NCI-H748 (cell line): ENCODE measurements around the gene CXCR2.
"Not testable (repeated sequence)": the region's sequence is repeated elsewhere in the genome, so short reads cannot be mapped to it uniquely, and the experiment has no call there.

Experiments
- DNase-seq: peaks from one replicate; lab custom pipeline; 2025; ENCODE audit not compliant: unreplicated experiment; lab: John Stamatoyannopoulos, UW

The CXCR2 gene

DNA sequence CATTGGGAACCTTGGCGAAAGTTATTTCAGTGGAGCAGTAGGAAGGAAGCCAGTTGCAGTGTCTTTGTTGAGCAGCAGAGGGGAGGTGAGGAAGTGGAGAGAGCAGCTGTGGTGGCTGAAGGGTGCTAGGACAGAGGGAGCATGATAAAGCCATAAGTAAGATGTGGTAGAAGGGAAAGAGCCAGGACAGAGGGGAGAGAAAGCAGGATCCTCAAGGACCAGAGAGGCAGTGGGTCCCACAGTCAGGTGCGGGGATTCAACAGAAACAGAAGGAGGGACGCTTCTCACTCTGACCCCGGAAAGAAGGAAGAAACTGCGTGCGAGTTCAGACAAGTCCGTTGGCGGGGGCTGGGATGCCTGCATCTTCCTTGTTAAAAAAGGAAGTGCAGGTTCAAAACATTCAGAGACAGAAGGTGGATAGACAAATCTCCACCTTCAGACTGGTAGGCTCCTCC lies at the start of gene CXCR2:
TSS of gene CXCR2 (plus strand) at position 403 of the 455 bp plus-strand sequence. CDS start 8,774 bp downstream, outside the sequence.
- no peak for DNase-seq

DNA sequence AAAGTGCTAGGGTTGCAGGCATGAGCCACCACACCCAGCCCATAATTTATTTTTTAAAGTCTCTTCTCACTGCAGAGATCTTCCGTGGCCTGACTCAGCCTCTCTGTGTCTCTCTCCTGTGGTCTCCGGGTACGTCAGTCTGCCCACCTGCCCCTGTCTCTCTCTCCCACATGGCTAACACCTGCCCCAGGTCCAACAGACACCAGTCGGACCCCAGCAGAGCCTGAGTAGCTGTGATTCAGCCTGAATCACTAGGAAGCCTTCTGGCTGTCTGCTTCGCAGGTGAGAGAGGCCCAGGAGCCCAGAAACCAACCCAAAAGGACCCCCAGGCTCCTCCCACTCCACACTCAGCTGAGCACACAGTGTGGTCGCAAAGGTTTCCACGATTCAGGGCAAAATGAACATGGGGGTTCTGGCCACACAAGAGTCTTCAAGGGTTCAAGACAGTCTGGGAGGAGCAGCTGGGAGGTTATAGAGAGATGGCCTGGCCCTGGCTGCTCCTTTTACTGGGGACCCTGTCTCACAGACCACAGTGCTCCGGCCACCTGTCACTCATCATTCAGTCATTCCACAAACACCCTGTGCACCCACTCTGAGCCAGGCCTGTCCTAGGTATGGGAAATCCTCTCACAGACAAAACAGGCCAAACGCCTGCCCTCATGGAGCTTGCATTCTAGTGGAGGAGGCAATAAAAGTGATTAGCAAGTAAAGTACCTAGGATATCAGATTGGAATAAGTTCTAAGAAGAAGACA lies 48.2 kb upstream of the CXCR2 start:
- no peak for DNase-seq

- peak; percentile 17 for DNase-seq
These were observed 45.6 kb upstream of the CXCR2 start for GRCh38 chr2:218079943-218080913.

- no peak for DNase-seq
These were observed 44.8 kb upstream of the CXCR2 start for GRCh38 chr2:218081063-218081462.

GRCh38 chr2:218081695-218082094 lies 44.1 kb upstream of the CXCR2 start:
- DNase-seq: no peak

DNA sequence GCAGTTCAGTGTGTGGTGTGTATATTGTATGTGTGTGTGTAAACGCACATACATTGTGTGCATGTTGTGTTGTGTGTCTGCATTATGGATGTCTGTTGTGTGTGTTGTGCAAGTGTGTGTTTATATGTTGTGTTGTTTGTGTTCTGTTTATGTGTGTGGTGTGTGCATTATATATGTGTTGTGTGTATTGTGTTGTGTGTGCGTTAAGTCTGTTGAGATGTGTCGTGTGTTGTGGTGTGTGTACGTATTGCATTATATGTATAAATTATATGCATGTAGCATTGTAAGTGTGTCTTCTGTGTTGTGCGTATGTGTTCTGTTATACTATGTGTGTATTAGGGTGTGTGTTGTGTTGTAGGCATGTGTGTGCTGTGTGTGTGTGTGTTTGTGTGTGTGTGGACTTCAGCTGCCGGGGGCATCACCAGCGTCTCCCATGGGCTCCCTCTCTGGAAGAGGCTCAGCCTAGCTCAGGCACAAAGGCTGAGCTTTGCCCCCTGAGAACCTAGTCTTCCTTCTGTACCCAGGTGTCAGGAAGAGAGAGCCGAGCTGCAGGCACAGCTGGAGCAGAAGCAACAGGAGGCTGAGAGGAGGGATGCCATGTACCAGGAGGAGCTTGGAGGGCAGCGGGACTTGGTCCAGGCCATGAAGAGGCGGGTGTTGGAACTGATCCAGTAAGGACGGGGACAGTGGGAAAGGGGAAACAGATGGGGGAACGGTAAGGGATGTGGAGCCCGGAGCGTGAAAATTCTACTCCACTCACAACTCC lies 43.1 kb upstream of the CXCR2 start:
- DNase-seq: no peak

GRCh38 chr2:218083352-218083676 lies 42.5 kb upstream of the CXCR2 start:
- DNase-seq: no peak

DNA sequence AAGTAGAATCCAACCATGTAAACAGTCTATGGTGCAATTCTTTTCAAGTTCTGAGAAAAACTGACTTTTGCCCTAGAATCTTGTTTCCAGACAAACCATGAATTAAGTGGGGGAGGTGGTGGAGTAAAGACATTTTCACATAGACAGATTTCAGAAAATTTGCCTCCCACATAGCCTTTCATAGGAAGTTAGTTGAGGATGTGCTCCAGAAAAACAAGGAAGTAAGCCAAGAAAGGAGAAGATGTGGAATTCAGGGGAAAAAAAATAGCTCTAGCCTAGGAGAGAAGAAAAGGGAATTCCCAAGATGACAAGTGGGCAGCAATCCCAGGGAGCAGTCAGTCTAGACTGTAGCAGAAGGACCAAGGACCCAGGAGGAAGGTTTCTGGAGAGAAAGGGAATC lies 39.4 kb upstream of the CXCR2 start:
- no peak for DNase-seq

DNA sequence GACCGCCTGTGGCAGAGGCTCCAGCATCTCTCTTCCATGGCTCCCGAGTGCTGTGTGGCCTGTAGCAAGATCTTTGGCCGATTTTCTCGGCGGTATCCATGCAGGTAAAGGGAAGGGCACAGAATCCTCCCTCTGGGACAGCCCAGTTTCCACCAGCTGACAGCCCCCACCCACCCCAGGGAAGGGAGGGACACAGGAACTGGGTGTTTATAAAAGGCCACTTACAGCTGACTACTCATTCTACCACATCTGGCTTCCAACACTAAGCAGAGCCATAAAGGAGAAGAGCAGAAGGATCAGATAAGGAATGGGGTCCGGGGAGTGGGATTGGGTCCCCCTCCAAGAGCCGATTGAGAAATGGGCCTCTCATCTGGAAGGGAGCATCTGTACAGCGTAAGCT lies 36.6 kb upstream of the CXCR2 start:
- no peak for DNase-seq

GRCh38 chr2:218091746-218092145 lies 34.1 kb upstream of the CXCR2 start:
- DNase-seq: no peak

DNA sequence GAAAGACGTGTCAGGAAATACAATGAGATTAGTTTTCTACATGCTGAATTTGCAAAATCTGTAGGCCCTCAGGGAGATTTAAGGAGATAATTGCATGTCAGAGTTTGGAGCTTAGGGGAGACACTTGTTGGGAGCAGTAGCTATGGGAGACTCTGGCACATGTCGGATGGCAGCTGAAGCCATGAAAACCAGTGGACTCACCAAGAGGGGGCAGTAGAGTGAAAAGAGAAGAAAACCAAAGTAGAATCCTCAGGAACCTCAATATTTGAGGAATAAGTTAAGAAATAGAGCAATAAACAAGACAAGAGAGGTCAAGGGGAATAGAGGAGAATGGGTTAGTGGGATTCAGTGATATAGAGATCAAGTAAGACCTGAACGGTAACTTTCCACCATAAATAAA lies 31.9 kb upstream of the CXCR2 start:
- DNase-seq: no peak

DNA sequence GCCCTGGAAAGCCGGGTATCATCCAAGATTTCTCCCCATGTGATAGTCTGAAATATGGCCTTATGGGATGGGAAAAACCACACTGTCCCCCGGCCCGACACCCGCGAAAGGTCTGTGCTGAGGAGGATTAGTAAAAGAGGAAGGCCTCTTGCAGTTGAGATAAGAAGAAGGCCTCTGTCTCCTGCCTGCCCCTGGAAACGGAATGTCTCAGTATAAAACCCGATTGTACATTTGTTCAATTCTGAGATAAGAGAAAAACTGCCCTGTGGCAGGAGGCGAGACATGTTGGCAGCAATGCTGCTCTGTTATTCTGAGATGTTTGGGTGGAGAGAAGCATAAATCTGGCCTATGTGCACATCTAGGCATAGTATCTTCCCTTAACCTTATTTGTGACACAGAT lies 30.0 kb upstream of the CXCR2 start:
- DNase-seq: no peak

GRCh38 chr2:218097975-218098374 lies 27.9 kb upstream of the CXCR2 start:
- no peak for DNase-seq

GRCh38 chr2:218108834-218109233 lies 17.0 kb upstream of the CXCR2 start:
- not testable (repeated sequence) for DNase-seq

DNA sequence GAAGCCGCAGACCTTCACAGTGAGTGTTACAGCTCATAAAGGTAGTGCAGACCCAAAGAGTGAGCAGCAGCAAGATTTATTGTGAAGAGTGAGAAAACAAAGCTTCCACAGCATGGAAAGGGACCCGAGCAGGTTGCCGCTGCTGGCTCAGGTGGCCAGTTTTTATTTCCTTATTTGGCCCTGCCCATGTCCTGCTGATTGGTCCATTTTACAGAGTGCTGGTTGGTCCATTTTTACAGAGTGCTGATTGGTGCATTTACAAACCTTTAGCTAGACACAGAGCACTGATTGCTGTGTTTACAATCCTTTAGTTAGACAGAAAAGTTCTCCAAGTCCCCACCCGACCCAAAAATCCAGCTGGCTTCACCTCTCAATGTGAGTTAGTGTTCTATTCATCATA lies 4.0 kb upstream of the CXCR2 start:
- DNase-seq: not testable (repeated sequence)

- not testable (repeated sequence) for DNase-seq
These were observed 3.5 kb upstream of the CXCR2 start for GRCh38 chr2:218122286-218122685.

DNA sequence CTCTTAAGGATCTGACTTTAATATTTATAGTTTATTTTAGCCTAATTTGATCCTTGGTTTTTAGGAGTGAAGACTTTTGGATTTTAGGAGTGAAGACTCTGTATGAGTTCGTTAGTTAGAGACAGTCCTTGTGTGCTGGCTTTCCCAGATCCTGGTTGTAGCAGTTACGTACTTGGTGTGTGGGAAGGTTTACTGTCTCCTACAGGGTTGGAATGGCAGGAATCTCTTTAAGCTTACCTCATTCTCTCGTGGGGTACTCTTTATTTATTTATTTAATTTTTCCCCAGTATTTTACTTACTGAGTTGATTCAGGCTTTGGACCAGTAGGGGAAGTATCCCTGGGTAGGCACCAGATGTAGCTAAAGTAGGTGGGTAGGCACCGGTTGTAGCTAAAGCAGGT lies 1.8 kb upstream of the CXCR2 start:
- DNase-seq: no peak

DNA sequence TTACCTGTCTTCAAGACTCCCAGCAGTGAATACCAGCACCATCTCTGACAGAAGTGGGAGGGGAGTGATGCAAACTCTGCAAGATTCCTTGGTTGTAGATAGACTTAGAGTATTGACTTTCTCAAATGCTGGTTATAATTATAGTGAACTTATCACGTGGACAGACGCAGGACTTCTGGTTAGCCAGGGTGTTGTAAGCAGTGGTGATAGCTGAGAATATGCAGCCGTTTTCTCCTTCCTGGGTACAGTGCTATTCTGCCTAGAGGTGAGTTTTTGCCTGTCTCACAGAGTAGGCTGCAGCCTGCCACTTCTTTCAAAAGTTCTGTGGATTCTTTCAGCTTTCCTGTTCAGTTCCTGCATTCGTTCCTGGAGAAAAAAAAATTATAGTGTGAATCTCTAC lies 733 bp upstream of the CXCR2 start:
- DNase-seq: no peak

- DNase-seq: no peak
These were observed 2.2 kb downstream of the CXCR2 start for GRCh38 chr2:218127929-218128455.

GRCh38 chr2:218128781-218129457 lies 3.1 kb downstream of the CXCR2 start:
- DNase-seq: no peak
